HAP-1 (cell line): ENCODE results near the gene RAI1.
A peak's percentile ranks its signal among the peaks of the same experiment; 100 is the strongest.

Source experiments
- DNase-seq, 2 experiments: peaks; one replicate each; pipeline ENCODE4 v3.0.0-alpha.2; 2016 to 2020; ENCODE audit warnings: low spot score in 2 of 2
- H3K27me3 ChIP-seq: fragments of 250-450 bp; sonication (Bioruptor Pico); 2 replicates; pipeline ENCODE4 v1.5.1; 2020; ENCODE audit warnings: low read depth, mild to moderate bottlenecking, moderate library complexity
- H3K36me3 ChIP-seq: fragments of 250-450 bp; sonication (Bioruptor Pico); replicated peaks from 2 replicates; pipeline ENCODE4 v1.5.1; 2020; ENCODE audit warnings: mild to moderate bottlenecking
- H3K4me1 ChIP-seq: fragments of 250-450 bp; sonication (Bioruptor Pico); 2 replicates; pipeline ENCODE4 v1.5.1; 2020; ENCODE audit warnings: mild to moderate bottlenecking
- H3K4me3 ChIP-seq: fragments of 250-450 bp; sonication (Bioruptor Pico); 2 replicates; pipeline ENCODE4 v1.5.1; 2020; ENCODE audit warnings: mild to moderate bottlenecking, moderate library complexity
- H3K9me3 ChIP-seq: fragments of 250-450 bp; sonication (Bioruptor Pico); 2 replicates; pipeline ENCODE4 v1.5.1; 2020; ENCODE audit warnings: mild to moderate bottlenecking, moderate library complexity
- in situ Hi-C: fragments of 300-500 bp; cut with MboI; formaldehyde crosslinking; loops from 3 replicates; pipeline ENCODE4 v1.14.3; 2020; ENCODE audit warnings: low sequenced_read_pairs, inconsistent platforms, mixed read lengths

The RAI1 gene

DNA sequence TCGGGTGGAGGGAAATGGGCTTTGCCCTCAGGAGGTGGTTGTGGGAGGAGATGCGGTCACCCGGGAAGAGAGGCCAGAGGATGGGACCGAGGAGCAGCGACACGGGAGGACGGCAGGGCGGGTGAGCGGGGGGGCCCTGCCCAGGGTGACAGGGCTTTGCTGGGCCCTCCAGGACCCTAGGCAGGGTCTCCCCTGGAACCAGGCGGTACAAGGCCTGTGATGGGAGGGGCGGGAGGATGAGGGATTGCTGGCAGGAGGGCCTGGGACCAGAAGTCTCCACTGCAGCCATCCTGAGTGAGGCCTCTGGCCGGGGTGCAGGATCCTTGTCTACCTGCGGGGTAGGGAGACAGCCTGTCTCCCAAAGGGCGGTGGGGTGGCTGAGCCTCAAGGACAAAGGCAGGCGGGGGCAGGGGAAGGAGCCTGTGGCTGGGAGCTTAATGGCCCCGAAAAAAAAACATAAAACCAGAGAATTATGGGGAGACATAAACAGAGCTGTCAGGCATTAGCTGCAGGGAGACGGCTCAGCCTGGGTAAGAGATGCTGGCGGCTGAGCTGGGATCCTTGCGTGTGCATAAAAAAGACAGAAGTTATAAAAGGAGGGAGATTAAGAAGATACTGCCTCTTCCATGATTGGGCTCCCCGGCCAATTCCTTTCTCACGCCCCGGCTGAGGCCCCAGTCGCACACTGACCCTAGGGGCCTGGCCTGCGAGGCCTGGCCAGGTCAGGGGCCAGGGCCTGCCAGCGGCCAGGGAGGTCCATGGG, 88.8 kb downstream of the RAI1 start:
- in situ Hi-C loops, result no loop called here

DNA sequence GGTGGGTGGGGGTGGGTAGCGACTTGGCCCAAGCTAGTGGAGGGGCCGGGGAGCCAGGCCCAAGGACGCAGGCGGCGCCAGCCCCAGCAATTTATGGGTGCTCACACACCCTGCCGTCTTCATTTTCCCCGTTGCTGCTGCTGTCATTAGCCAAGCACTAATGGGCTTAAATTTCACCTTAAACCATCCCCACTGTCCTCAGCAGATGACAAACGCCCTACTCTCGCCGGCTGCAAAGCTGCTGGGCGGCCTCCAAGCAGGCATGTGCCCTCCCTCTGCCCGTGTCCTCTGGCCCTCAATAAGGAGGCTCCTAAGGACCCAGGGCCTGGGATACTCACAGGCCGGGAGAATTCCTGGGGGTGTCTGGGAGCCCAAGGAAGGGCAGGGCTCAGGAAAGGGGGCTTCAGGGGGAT, 89.4 kb downstream of the RAI1 start:
- no peak for DNase-seq
- no peaks in the 10 kb centered on the region for H3K27me3 ChIP-seq
- H3K36me3 ChIP-seq, result no peaks in the 10 kb centered on the region
- H3K4me3 ChIP-seq, result no peak overlapping the region
- H3K9me3 ChIP-seq, result no peaks in the 10 kb centered on the region
- H3K4me1 ChIP-seq, result peaks cover 27% of the 10 kb centered on the region
- in situ Hi-C loops, result no loop called here

More for the DNA sequence above, 88.8 kb downstream of the RAI1 start:
- DNase-seq, result peak in 1 of 2 experiments; percentile 40
- peaks cover 30% of the 10 kb centered on the region for H3K4me1 ChIP-seq
- H3K9me3 ChIP-seq, result no peaks in the 10 kb centered on the region
- H3K36me3 ChIP-seq, result no peaks in the 10 kb centered on the region
- no peak overlapping the region for H3K4me3 ChIP-seq
- no peaks in the 10 kb centered on the region for H3K27me3 ChIP-seq

DNA sequence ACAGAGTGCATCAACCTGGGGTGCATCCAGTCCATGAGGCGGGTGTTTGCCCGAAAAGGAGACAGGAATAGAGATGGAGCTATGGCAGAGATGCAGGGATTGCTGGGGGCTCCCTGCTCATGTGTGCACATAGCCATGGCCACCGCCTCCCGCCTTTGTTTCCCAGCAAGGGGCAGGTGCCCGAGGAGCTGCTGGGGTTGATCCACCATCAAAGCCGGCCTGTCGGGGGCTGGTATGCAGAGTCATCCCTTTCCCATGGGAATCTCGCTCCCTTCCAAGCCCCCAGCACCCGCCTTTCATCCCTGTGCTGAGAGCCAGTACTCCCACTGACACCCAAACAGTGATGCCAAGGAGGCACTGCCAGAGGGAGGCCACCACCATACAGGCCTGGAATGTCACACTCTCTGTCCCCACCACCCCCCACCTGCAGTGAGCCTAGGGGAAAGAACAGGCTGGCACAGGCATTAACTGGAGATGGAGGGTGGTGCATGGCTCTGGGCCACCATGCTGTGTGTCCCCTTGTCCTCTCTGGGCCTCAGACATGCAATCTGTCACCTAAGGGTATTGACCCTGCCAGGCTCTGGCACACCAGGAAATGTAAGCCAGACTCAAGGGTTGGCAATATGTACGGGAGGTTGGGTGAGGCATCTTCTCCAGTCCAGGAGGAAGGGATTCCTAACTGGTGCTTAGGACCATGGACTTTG, 90.4 kb downstream of the RAI1 start:
- Histone ChIP-seq H3K27me3 (no peaks in the 10 kb centered on the region), H3K36me3 (no peaks in the 10 kb centered on the region), H3K4me3 (no peak overlapping the region), H3K9me3 (no peaks in the 10 kb centered on the region), H3K4me1 (peaks cover 21% of the 10 kb centered on the region)
- in situ Hi-C loops, result no loop called here
- no peak for DNase-seq

DNA sequence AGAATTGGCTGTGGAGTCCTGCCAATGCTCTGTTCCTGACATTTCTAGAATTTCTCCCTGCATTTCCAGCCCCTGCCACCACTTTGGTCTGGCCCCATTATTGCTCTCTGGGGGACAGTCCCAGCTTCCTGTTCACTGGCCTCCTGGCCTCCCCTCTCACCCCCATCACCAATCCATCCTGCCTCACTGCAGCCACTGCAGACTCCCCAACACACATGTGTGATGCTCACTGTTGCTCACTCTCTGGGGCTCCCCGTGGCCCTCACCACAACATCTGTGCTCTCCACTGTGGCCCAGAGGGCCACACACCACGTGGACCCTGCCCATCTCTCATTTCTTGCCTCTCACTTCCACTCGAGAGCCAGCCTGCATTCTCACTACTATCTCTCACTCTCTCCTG, 91.0 kb downstream of the RAI1 start:
- H3K4me3 ChIP-seq, result no peak overlapping the region
- DNase-seq, result no peak
- in situ Hi-C loops, result no loop called here
- peaks cover 15% of the 10 kb centered on the region for H3K4me1 ChIP-seq
- no peaks in the 10 kb centered on the region for H3K27me3 ChIP-seq
- no peaks in the 10 kb centered on the region for H3K36me3 ChIP-seq
- H3K9me3 ChIP-seq, result no peaks in the 10 kb centered on the region

DNA sequence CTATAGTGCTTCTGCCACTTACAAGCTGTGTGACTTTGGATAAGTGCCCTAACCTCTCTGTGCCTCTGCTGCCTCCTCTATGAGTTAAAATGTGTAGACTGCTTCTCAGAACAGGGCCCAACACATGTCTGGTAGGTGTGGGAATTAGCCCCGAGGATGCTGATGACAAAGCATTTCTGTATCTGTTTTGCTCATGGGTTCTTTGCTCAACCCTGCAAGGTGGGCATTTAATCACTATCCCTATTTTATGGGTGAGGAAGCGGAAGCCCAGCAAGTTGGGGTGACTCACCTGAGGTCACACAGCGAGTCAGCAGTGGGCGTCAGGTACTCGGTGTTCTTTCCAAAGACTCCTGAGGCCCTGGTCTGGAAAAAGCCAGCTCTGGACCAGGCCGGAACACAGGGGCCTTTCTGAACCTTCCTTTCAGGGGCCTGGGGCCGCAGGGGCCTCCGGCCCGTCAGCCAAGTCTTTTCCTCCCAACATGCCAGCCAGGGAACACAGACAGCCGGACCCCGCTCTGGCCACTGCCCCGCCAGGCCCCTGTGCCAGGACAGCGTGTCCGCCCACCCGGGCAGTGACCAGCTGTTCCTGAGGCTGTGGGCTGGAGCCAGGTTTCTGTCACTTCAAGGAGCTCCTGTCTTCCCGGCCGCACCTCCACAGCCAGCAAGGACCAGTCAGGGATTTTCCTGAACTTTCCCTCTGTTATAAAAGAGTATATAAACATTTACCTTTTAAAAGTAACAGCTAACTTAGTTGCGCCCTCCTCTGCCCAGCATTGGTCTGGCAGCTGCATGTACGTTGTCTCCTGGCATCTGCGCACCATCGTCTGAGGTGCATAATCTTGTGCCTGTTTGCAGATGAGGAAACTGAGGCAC, 93.0 kb downstream of the RAI1 start:
- Histone ChIP-seq H3K4me1 (peaks cover 7% of the 10 kb centered on the region), H3K4me3 (no peak overlapping the region)
- no peak for DNase-seq

DNA sequence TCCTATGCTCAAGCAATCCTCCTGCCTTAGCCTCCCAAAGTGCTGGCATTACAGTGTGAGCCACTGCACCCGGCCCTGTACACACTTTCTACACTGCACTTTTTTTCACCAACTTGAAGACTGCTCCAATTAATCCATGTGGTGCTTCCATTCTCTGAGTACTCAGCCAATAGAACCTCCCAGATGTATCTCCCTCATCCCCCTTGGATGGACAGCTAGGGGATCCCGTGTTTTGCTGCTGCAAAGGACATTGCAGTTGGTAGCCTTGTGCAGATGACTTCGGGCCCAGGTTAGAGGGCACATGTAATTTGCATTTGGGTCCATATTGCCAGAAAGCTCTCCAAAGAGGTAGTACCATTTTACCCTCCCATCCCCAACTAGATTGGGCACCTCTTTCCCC, 95.6 kb downstream of the RAI1 start:
- H3K36me3 ChIP-seq, result no peaks in the 10 kb centered on the region
- no peaks in the 10 kb centered on the region for H3K27me3 ChIP-seq
- in situ Hi-C loops, result no loop called here
- H3K4me3 ChIP-seq, result no peak overlapping the region
- no peak for DNase-seq
- H3K4me1 ChIP-seq, result peaks cover 14% of the 10 kb centered on the region
- no peaks in the 10 kb centered on the region for H3K9me3 ChIP-seq

More for the DNA sequence above, 93.0 kb downstream of the RAI1 start:
- in situ Hi-C loops, result no loop called here
- Histone ChIP-seq H3K27me3 (no peaks in the 10 kb centered on the region), H3K9me3 (no peaks in the 10 kb centered on the region), H3K36me3 (no peaks in the 10 kb centered on the region)

DNA sequence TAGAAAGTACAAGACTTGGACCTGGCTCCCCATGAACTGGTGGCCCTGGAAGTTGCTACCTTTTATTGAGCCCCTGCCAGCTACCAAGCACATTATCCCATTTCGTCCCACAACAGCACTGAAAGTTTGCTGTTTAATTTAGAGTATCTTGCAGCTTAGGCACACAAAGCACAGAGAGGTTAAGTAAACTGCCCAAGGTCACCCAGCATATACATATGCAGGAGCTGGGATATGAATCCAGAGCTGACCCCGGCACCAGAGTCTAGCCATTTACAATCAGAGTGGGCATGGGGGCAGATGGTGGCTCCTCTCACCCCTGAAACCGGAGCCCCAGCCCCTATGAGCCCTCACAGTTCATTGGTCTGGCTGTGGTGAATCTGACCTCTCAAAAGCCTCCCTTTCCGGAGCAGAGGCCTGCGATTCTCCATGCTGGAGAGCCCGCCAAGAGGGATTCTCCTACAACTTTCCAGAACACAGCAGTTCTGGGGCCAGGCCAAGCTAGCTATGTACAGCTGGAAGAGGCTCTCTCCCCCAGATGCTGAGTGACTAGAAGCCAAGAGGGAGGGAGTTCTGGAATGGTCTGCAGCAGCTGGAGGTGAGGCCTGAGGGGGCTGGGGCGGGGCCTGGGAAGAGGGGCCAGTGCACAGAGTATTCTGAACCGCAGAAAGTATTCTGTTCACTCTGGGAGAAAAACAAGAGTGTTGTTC, 97.2 kb downstream of the RAI1 start:
- peaks cover 15% of the 10 kb centered on the region for H3K4me1 ChIP-seq
- no peak overlapping the region for H3K4me3 ChIP-seq
- no peak for DNase-seq
- H3K9me3 ChIP-seq, result no peaks in the 10 kb centered on the region
- H3K27me3 ChIP-seq, result no peaks in the 10 kb centered on the region
- no peaks in the 10 kb centered on the region for H3K36me3 ChIP-seq
- in situ Hi-C loops, result no loop called here

DNA sequence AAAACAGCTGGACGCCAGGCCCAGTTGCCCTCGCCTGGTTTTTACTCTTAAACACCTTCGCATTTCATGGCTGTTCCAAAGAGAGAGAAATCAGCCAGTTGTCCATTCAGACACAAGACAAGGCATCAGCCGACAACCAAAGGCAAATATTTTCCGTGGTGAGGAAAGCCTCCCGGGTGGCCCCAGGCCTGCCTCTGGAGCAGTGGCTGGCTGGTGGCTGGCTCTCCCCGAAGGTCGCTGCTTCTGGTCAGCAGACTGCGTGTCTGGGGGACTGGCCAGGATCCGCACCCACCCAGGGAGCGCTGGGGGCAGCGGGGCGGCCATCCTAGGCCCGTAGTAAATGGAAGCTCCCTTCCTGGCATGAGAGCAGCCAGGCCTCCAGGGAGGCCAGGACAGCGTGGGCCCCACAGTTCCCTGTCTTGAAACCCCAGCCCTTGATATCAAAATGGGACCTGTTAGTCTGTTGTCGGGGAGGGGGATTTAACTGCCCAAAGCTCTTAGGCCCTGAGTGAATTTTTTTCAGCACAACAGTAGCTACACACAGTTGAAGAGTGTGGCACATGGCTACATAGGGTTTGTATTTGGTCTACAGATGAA, 97.9 kb downstream of the RAI1 start:
- no peaks in the 10 kb centered on the region for H3K36me3 ChIP-seq
- in situ Hi-C loops, result no loop called here
- no peaks in the 10 kb centered on the region for H3K9me3 ChIP-seq
- H3K27me3 ChIP-seq, result no peaks in the 10 kb centered on the region
- H3K4me1 ChIP-seq, result peaks cover 21% of the 10 kb centered on the region
- no peak for DNase-seq
- no peak overlapping the region for H3K4me3 ChIP-seq

DNA sequence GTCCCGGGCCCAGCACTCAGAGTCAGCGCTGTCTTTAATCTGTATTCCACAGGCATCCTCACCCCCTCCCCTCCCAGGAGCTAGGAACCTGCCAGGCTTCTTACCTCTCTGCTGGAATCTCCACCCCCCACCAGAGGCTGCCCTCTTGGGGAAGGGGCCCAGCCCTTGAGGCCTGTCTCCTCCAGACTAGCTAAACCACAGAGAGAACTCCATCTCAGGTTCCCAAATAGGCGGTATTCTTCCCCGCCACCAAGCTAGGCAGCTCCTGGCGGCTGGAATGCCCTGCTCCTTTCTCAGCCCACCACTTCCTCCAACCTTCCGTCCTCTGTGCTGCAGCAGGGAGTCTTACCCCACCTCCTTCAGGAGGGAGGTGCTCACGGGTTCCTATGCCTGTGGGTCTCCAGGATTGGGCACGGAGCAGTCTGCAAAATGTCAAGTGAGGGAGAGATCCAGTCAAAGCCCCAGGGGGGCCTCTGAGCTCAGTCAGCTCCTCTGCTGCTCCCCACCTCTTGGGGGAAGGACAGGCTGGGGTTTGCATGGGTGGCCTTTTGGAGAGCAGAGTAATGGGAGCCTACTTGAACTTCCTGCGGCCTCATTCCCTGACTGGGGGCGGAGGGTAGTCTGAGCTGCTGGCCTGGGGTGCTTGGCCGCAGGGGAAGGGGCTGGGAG, 99.8 kb downstream of the RAI1 start:
- H3K36me3 ChIP-seq, result no peaks in the 10 kb centered on the region
- in situ Hi-C loops, result no loop called here
- DNase-seq, result peak; percentile 35 to 65
- H3K4me1 ChIP-seq, result peaks cover 26% of the 10 kb centered on the region
- no peak overlapping the region for H3K4me3 ChIP-seq
- no peaks in the 10 kb centered on the region for H3K27me3 ChIP-seq
- no peaks in the 10 kb centered on the region for H3K9me3 ChIP-seq

DNA sequence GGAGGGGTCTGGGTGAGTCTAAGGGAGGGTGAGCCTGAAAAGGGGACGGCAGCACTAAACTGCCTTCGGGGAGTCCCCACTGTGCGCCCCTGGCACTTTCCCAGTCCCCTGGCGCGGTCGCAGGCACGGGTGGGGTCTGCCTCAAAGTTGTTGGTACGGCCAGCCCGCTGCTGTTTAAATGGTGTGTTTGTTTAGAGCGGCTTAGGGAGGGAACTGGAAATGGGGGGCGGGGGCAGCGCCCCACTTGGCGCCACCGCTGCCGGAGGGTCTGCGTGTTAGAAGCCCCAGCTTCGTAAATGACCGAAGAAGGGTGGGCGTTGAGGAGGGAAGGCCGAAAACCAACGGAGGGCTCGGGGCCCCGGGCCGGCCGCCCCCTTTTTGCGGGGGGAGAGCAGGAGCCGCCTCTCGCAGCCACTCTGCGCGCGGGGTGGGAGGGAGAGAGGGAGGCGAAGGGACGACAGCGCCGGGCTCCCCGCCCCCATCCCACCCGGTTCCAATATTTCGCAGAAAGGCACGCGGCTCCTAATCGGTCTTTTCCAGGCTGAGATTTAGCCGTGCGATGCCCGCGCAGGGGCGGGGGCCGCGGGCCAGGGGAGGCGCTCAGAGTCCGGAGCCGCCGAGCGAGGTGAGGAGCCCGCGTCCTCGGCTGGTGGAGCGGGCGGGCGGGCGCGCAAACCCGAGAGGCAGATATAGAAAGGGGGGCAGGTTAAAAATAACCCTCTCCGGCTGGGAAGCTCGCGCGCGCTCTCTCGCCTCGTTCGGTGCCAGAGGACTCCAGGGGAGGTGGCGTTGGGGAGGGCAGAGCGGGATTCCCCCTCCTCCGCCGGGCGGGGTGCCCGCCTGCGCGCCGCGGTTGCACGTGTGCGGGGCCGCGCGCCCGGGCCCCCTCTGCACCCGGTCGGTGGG, 100.6 kb downstream of the RAI1 start:
- H3K4me1 ChIP-seq, result peaks cover 26% of the 10 kb centered on the region
- H3K4me3 ChIP-seq, result peak overlapping the region; percentile 27
- no peaks in the 10 kb centered on the region for H3K36me3 ChIP-seq
- no peaks in the 10 kb centered on the region for H3K27me3 ChIP-seq
- DNase-seq, result peak; percentile 18 to 75
- no peaks in the 10 kb centered on the region for H3K9me3 ChIP-seq
- in situ Hi-C loops, result no loop called here

DNA sequence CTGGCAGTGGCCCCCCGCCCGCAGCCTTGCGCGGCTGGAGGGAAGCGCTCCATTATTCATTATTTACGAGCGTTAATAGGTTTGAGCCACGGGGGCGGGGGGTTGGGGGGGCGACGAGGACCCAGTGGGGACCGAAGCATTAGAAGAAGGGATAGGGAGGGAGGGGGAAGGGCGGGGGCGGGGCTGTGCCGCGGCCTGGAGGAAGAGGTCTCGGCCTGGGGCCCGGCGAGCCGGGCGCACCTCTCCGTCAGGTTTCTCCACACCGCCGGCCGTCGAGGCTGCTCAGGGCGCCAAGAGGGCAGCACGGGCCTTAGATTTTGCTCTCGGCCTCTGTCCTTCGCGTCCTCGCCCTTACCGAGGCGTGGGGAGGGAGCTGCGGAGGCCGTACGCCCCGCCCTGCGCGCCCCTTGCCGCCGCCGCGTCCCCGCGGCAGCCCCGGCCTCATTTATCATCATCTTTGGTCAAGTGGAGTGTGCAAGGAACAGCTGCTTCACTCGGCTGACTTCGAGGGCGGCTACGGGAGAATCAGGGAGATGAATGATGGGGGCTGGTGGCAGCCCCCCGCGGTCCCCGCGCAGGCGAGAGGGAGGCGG, 101.4 kb downstream of the RAI1 start:
- Histone ChIP-seq H3K4me1 (peaks cover 26% of the 10 kb centered on the region), H3K4me3 (peak overlapping the region; percentile 27), H3K9me3 (no peaks in the 10 kb centered on the region), H3K36me3 (no peaks in the 10 kb centered on the region), H3K27me3 (no peaks in the 10 kb centered on the region)
- in situ Hi-C loops, result no loop called here
- DNase-seq, result peak; percentile 20 to 60
